HG03432 (cell line): ENCODE measurements around the gene BCAS4.

Source experiments
- ATAC-seq: cut with Tn5 transposase; IDR thresholded peaks from one replicate; pipeline ENCODE4 v1.9.1; 2021; ENCODE audit warnings: mild to moderate bottlenecking, moderate library complexity; ENCODE audit not compliant: unreplicated experiment

BCAS4 gene

DNA sequence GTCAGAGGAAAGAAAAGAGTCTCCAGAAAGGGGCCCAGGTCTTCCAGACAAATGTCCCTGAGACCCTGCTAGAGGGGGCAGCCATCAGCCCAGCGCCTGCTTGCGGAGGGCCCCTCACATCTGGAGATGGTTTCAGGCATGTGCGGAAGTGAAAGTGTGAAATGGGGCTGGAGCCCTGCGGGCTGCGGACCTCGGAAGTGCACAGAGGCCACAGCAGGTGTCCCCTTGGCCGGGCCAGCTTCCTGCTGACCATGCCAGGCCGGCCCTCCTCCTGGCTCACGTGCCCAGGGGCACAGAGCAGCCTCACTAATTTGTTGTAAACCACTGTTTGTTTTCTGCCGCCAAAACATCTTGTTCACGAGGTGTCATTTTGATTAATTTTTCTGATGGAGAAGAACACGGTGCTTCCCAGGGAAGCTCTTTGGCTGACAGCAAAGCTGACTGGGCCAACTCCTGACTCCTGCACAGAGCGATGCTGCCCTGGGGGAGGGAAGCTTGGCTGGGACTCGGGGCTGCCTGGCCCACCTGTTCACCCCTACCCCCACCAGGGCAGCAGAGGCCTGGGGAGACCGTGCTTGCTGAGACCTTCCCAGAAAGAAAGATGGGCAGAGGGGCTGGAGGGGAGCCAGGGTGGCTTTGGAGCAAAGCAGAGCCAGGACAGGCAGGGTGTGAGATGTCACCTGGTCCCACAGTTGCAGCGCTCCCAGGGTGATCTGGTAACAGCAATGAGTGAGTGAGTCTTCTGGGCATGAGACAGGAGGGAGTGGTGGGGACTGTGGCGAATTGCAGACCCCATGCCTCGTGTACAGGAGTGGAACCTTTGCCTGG, 54.2 kb downstream of the BCAS4 start:
- ATAC-seq = no peak

- ATAC-seq = no peak
These were observed 55.9 kb downstream of the BCAS4 start for GRCh38 chr20:50850721-50851286.

DNA sequence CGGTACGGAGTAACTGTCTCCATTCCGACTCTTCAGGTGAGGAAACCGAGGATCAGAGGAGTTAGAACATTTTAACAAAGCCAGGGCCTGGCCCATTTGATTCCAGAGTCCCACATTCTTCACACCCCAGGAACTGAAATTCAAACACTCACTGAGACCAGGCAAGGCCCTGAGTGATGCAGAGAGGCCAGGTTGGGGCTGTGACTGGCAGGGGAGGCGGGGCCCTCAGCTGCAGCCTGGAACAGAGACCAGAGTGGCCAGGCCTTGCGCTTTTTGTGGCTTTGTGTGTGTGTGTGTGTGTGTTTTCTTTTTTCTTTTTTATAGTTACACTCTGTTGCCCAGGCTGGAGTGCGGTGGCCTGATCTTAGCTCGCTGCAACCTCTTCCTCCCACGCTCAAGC, 57.2 kb downstream of the BCAS4 start:
- ATAC-seq = no peak

DNA sequence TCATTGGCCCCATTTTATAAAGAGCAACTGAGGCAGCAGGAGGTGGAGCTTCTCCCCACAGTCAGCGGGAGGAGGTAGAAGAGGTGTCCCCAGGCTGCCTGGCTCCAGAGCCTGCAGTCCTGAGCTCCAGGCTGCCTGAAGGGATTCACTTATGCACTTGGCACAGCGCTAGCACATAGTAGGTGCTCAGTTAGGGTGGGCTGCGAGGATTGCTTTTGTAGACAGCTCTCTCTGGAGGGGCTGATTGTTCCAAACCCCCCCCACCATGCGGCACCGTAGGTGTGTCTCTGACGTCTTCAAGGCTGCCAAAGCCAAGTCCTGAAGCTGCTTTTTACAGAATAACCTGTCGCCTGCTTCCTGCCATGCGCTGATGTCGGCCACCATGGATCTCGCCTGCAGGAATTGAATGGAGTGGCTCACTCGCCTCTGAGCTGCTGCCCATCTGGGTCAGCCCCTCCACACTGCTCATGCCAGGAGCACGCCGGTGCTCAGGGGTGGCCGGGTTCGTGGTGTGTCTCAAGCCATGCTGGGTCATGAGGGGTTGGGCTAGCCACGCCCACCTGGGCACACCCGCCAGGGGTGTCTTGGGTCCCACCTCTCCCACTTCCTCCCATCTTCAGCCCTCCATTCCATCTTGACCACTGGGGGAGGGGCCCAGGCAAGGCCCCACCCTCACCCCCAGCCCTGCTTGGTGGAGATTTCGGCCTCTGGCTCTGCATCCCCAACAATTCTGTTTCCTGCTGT, 59.8 kb downstream of the BCAS4 start:
- no peak for ATAC-seq

DNA sequence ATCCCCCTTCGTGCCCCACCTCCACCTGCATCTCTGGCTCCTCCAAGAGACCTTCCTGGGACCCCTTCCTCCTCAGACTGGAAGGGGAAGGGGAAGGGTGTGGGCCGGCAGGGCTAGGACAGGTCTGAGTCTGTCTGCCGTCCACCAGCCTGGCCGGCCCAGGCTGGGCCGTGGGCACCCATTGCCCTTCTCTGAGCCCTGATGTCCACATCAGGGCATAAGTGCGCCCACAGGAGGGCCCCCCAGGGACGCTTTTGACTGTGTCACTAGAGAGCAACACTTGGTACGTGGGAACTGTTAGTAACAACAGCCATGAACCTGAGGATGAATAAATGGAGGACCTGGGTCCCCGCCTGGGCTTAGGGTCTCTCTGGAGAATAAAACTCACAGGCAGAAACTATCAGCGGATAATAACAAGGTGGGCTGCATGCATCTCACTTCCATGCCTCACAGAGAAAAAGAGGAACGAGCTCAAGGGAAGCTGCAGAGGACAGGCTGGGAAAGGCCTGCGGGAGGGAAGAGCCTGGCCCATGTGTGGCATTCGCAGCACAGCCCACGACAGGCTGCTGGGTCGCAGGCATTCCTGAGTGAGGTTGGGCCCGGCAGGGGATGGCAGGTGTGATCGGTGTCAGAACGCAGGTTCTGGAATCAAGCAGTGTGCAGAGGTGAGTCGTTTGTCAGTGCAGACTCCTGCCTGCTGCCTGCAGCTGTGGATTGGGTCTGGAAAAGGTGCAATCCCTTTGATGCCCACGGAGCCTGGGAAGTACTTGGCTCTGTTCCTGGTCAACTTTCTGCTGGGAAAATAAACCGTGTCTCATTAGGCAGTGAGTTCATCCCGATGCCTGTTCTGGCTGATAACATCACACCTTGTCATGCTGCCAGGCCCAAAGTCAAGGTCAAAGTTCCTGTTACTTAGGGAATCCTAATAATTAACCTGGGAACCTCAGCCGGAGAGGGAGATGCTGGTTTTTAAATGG, 60.9 kb downstream of the BCAS4 start:
- ATAC-seq = no peak

DNA sequence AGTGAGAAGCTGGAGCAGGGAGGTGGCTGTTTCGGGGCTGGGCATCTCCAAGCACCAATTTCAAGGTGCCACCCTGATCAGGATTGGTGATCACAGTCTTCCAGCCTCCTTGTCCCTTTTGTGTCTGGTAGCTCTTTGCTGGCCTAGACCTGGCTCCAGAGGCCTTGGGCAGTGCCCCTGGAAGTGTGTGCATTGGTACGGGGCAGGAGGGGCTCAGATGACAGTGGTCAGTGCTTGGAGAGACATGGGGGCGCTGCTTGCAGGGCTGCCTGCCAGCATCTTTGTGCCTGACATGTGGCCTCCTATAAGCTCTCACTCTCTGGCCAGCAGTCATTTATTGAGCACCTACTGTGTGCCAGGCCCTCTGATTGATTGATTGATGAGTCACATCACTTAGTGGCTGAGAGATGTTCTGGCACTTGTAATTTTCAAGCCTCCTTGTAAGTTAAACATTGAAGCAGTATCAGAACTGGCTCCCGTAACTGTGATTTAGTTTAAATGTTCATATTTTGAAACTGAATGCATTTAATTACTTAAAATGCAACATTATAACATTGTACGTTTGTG, 61.7 kb downstream of the BCAS4 start:
- ATAC-seq = no peak

- ATAC-seq = no peak
These were observed 62.5 kb downstream of the BCAS4 start for GRCh38 chr20:50857348-50857747.

DNA sequence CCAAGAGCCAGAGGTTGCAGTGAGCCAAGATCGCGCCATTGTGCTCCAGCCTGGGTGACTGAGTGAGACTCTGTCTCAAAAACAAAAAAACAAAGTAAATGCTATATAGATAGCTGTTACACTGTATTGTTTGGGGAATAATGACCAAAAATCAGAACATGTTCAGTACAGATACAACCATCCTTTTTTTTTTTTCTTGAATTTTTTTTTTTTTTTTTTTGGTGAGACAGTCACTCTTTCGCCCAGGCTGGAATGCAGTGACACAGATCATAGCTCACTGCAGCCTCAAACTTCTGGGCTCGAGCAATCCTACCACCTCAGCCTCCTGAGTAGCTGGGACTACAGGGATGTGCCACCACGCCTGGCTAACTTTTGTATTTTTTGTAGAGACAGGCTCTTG, 63.7 kb downstream of the BCAS4 start:
- ATAC-seq = no peak

DNA sequence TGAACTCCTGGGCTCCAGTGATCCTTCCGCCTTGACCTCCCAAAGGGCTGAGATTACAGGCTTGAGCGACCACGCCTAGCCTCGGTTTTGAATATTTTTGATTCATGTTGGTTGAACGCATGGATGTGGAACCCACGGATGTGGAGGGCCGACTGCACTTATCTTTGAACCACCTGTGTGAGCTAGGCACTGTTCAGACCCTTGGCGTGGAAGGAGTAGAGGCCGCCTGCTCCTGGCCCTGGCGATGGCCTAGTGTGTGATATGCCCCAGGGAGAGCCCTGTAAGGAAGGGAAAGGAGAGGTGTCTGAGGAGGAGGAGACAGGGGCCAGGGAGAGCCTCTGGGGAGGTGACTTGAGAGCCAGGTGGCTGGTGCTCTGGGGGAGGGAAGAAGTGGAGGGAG, 64.3 kb downstream of the BCAS4 start:
- ATAC-seq = no peak

- ATAC-seq = no peak
These were observed 66.2 kb downstream of the BCAS4 start for GRCh38 chr20:50861012-50861411.

- no peak for ATAC-seq
These were observed 67.7 kb downstream of the BCAS4 start for GRCh38 chr20:50862546-50862945.

GRCh38 chr20:50865114-50865513, 70.3 kb downstream of the BCAS4 start:
- no peak for ATAC-seq

- ATAC-seq = no peak
These were observed 70.7 kb downstream of the BCAS4 start for GRCh38 chr20:50865591-50865990.

- ATAC-seq = no peak
These were observed 71.3 kb downstream of the BCAS4 start for GRCh38 chr20:50866036-50866685.

- ATAC-seq = no peak
These were observed 72.0 kb downstream of the BCAS4 start for GRCh38 chr20:50866831-50867230.

- ATAC-seq = no peak
These were observed 72.9 kb downstream of the BCAS4 start for GRCh38 chr20:50867805-50868204.

- ATAC-seq = no peak
These were observed 73.9 kb downstream of the BCAS4 start for GRCh38 chr20:50868509-50869495.

DNA sequence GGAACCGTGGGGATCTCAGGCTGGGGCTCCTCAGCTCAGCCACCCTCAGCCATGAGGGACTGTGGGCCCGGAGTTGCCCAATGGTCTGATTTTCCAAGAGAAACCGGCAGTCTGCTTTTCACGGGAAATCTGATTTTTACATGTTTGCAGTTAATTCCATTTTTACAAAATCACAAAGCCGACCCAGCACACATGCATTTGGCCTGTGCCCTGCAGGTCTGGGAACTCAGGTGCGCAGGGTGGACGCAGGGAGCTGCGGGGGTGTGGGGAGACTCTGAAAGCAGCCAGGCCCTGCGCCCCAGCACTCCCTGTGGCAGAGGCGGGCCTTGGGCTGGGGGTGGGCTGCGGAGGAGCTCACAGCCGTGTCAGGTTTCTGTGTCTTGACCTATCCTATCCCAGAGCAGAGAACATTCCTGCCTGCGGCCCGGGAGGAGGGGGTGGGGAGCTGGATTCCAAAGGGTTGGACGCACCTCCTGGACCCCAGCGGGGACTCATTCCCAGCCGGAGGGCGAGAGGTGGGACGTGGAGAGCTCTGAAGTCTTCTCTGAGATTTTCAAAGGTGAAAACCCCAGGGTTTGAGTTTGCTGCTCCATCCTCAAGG, 75.8 kb downstream of the BCAS4 start:
- no peak for ATAC-seq
